Keratinocyte (primary cell): ENCODE data around the gene PIGX.

Experiments
- EZH2 ChIP-seq: IDR thresholded peaks from one replicate; pipeline ENCODE4 v1.6.1; 2012; ENCODE audit warnings: inconsistent platforms, mild to moderate bottlenecking, low read length, moderate library complexity
- TF ChIP-seq, protein P1 (sequence below), 3 experiments: IDR thresholded peaks in 1 of 3; conservative IDR thresholded peaks in 1 of 3; optimal IDR thresholded peaks in 1 of 3; 2 replicates in 2 of 3; 3 replicates in 1 of 3; pipeline versions ENCODE3 to v1.5.1; 2011; ENCODE audit warnings: low read length in 3 of 3, mild to moderate bottlenecking in 3 of 3, moderate library complexity in 2 of 3, control low read depth in 1 of 3, inconsistent platforms in 1 of 3; ENCODE audit not compliant: insufficient read depth in 2 of 3; ENCODE audit errors: extremely low read depth in 1 of 3

DNA sequence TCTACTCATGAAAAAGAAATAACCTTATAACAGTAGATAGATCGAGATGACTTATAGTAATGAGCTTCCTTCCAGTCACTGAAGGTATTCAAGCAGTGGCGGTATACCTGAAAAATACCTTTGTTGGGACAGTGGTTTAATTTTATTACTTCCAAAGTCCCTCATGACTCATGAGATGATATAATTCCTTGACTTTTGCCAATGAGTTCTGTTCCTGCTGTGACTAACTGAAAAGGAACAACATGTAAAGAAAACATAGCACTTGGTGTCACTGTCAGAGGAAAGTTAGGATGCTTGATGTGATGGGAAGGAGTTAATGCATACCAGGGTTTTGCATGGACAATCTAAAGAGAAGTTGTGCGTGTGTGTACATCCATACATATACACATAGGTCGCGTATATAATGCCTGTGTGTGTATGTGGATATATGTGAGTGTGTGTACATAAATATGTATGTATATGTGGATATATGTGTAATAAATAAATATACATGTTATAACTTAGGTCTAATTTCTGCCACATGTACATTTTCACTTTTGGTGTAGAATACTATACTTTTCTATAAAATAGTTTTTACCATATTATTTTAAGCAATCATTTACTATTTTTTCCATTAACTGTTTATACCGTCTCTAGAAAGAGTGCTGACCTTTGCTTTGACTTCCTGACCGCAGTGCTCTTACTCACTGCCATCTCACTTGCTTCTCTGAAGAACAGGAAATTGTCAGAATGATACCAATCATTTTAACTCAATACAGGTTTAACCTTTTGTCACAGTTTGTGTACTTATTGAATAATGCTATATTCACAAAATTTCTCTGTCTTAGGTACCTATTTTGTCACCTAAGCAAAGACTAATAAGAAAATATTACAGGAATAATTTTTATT, 14.9 kb downstream of the PIGX start:
- TF ChIP-seq, protein P1, sequence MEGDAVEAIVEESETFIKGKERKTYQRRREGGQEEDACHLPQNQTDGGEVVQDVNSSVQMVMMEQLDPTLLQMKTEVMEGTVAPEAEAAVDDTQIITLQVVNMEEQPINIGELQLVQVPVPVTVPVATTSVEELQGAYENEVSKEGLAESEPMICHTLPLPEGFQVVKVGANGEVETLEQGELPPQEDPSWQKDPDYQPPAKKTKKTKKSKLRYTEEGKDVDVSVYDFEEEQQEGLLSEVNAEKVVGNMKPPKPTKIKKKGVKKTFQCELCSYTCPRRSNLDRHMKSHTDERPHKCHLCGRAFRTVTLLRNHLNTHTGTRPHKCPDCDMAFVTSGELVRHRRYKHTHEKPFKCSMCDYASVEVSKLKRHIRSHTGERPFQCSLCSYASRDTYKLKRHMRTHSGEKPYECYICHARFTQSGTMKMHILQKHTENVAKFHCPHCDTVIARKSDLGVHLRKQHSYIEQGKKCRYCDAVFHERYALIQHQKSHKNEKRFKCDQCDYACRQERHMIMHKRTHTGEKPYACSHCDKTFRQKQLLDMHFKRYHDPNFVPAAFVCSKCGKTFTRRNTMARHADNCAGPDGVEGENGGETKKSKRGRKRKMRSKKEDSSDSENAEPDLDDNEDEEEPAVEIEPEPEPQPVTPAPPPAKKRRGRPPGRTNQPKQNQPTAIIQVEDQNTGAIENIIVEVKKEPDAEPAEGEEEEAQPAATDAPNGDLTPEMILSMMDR (optimal IDR thresholded peaks at IDR 0.05 in 1 of 3, IDR thresholded peaks at IDR 0.05 in 1 of 3, conservative IDR thresholded peaks at IDR 0.05 in 1 of 3; ENCODE audit: extremely low read depth in 1 of 3, insufficient read depth in 2 of 3, low read length in 3 of 3), result no peak
- TF ChIP-seq EZH2, result no peak
